Type B pancreatic cell (in vitro differentiated cells): Measurements from ENCODE around the gene C19orf25. TPM values are rescaled to one million over a fixed set of nuclear protein-coding genes. Genes with fewer than 3 reads are reported as not detected.
A peak's percentile ranks its signal among the peaks of the same experiment; 100 is the strongest.

Experiments used
- DNase-seq: peaks from one replicate; pipeline ENCODE4 v3.0.0; 2021; ENCODE audit warnings: mixed read lengths; ENCODE audit not compliant: unreplicated experiment; ENCODE audit errors: extremely low spot score
- H3K27ac Mint-ChIP-seq: 2 replicates; pipeline ENCODE4 v1.8.0; 2021; ENCODE audit warnings: mild to moderate bottlenecking, mixed read lengths
- H3K27me3 Mint-ChIP-seq: 2 replicates; pipeline ENCODE4 v1.8.0; 2021; ENCODE audit warnings: mixed read lengths
- H3K36me3 Mint-ChIP-seq: 2 replicates; pipeline ENCODE4 v1.8.0; 2021; ENCODE audit warnings: mixed read lengths
- H3K4me1 Mint-ChIP-seq: one replicate; pipeline ENCODE4 v1.8.0; 2021; ENCODE audit warnings: mixed read lengths; ENCODE audit not compliant: unreplicated experiment
- H3K4me3 Mint-ChIP-seq: 2 replicates; pipeline ENCODE4 v1.8.0; 2021; ENCODE audit warnings: mild to moderate bottlenecking, mixed read lengths
- H3K9me3 Mint-ChIP-seq: 2 replicates; pipeline ENCODE4 v1.8.0; 2021; ENCODE audit warnings: mixed read lengths
- total RNA-seq: library from RNA; stranded (reverse); gene quantifications from 2 replicates; pipeline ENCODE4 v1.2.1, GENCODE V29; 2021; ENCODE audit warnings: low replicate concordance
- TF ChIP-seq, protein P1 (sequence below): fragments of 200-600 bp; sonication (generic); conservative IDR thresholded peaks from 2 replicates; pipeline ENCODE4 v1.5.0; 2021; ENCODE audit warnings: antibody characterized with exemption, mild to moderate bottlenecking

The C19orf25 gene
- total RNA-seq, 1 donor from 2014 or later: 37.5 TPM

DNA sequence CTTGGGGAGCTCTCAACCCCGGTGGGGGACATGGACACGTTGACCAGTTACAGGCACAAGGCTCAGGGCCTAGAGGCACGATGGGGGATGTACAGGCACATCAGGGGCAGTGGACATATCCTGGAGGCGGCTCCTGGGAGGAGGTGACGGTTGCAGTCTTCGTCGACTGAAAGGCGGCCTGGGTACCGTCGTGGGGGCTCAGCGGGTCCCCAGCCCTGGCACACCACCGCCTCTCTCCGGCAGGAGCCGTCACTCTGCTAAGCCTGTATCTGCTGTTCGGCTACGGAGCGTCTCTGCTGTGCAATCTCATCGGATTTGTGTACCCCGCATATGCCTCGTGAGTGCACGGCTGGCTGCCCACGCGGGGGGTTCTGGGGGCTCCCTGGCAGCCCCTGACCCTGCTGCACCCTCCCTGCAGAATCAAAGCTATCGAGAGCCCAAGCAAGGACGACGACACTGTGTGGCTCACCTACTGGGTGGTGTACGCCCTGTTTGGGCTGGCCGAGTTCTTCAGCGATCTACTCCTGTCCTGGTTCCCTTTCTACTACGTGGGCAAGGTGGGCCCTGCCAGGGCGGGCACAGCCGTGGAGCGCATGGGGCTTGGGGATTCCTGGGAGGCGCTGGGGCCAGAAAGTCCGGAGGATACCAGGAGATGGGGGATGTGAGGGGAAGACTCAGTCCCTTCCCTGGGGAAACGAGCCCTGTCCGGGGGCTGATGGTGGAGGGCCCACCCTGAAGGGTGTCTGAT is 16.2 kb upstream of the C19orf25 start:
- no peaks in the 10 kb centered on the region for H3K36me3 Mint-ChIP-seq
- peaks cover 8% of the 10 kb centered on the region for H3K4me1 Mint-ChIP-seq
- peaks cover 17% of the 10 kb centered on the region for H3K27me3 Mint-ChIP-seq
- TF ChIP-seq, protein P1, sequence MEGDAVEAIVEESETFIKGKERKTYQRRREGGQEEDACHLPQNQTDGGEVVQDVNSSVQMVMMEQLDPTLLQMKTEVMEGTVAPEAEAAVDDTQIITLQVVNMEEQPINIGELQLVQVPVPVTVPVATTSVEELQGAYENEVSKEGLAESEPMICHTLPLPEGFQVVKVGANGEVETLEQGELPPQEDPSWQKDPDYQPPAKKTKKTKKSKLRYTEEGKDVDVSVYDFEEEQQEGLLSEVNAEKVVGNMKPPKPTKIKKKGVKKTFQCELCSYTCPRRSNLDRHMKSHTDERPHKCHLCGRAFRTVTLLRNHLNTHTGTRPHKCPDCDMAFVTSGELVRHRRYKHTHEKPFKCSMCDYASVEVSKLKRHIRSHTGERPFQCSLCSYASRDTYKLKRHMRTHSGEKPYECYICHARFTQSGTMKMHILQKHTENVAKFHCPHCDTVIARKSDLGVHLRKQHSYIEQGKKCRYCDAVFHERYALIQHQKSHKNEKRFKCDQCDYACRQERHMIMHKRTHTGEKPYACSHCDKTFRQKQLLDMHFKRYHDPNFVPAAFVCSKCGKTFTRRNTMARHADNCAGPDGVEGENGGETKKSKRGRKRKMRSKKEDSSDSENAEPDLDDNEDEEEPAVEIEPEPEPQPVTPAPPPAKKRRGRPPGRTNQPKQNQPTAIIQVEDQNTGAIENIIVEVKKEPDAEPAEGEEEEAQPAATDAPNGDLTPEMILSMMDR: no peak
- no peak for DNase-seq
- no peak overlapping the region for H3K4me3 Mint-ChIP-seq
- H3K9me3 Mint-ChIP-seq: no peaks in the 10 kb centered on the region
- H3K27ac Mint-ChIP-seq: no peak overlapping the region

DNA sequence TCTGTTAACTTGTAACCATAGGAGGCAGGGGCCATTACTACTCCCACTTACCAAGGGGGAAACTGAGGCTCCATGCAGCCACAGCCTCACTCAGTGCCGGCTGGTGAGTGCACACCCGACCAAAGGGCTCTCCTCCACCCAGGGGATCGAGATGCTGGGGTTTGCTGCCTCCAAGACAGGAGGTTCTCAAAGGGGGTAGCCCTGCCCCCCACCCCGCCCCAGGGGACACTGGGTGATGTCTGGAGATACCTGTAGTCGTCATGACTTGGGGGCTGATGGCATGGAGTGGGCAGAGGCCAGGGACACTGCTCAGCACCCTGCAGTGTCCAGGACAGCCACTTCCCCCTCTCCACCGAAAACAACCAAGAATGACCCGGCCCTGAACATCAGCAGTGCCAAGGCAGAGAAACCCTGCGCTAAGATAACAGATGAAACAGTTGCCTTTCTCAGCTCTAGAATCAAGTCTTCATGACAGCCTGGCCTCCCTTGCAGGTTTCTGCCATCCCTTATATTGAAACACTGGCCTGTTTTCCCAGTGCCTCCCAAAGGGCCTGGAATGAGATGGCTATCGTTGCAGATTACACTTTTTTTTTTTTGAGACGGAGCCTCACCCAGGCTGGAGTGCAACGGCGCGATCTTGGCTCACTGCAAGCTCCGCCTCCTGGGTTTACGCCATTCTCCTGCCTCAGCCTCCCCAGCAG is 15.2 kb upstream of the C19orf25 start:
- H3K27ac Mint-ChIP-seq: no peak overlapping the region
- peaks cover 17% of the 10 kb centered on the region for H3K27me3 Mint-ChIP-seq
- H3K4me1 Mint-ChIP-seq: peaks cover 8% of the 10 kb centered on the region
- H3K9me3 Mint-ChIP-seq: no peaks in the 10 kb centered on the region
- DNase-seq: no peak
- no peak overlapping the region for H3K4me3 Mint-ChIP-seq
- no peaks in the 10 kb centered on the region for H3K36me3 Mint-ChIP-seq
- TF ChIP-seq, protein P1: no peak

DNA sequence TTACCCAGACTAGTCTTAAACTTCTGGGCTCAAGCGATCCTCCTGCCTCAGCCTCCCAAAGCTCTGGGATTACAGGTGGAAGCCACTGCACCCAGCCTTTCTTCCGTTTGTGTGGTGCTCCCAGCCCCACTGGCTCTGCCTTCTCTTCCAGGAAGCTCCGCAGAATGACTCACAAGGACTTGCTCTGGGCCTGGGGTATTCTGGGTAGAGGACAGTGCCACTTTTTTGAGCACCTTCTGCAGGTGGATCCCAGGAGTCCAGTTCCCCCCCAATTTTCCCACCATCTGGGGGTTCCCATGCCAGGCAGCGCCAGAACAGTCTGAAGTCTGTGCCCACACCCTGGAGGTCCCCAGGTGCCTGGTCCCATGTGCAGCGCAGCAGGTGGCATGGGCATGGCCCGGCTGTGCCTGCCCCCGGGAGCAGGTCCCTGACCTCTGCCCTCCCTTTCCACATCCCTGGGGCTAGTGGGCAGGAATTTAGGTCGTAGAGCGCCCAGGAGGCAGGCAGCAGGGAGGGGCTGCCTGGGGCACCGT is 13.5 kb upstream of the C19orf25 start:
- peaks cover 8% of the 10 kb centered on the region for H3K4me1 Mint-ChIP-seq
- H3K4me3 Mint-ChIP-seq: peak overlapping the region; percentile 85
- H3K9me3 Mint-ChIP-seq: no peaks in the 10 kb centered on the region
- no peak for DNase-seq
- TF ChIP-seq, protein P1: no peak
- H3K36me3 Mint-ChIP-seq: no peaks in the 10 kb centered on the region
- H3K27me3 Mint-ChIP-seq: peaks cover 17% of the 10 kb centered on the region
- H3K27ac Mint-ChIP-seq: no peak overlapping the region

DNA sequence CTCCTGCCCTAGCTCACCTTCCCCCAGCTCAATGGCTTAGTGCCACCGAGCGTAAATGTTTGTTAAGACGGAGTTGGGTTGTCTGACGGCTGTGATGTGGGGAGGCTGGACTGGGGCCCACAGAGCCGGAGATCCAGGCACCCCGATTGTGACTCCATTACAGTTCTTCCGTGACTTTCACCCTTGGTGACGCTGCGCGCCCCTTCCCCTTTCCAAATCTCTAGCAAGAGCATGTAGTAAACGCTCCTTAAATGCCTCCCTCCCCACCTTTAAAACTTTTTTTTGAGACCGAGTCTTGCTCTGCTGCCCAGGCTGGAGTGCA is 12.8 kb upstream of the C19orf25 start:
- peaks cover 8% of the 10 kb centered on the region for H3K4me1 Mint-ChIP-seq
- DNase-seq: no peak
- H3K9me3 Mint-ChIP-seq: no peaks in the 10 kb centered on the region
- TF ChIP-seq, protein P1: no peak
- H3K27me3 Mint-ChIP-seq: peaks cover 17% of the 10 kb centered on the region
- peak overlapping the region; percentile 70 for H3K27ac Mint-ChIP-seq
- peak overlapping the region; percentile 85 for H3K4me3 Mint-ChIP-seq
- no peaks in the 10 kb centered on the region for H3K36me3 Mint-ChIP-seq

DNA sequence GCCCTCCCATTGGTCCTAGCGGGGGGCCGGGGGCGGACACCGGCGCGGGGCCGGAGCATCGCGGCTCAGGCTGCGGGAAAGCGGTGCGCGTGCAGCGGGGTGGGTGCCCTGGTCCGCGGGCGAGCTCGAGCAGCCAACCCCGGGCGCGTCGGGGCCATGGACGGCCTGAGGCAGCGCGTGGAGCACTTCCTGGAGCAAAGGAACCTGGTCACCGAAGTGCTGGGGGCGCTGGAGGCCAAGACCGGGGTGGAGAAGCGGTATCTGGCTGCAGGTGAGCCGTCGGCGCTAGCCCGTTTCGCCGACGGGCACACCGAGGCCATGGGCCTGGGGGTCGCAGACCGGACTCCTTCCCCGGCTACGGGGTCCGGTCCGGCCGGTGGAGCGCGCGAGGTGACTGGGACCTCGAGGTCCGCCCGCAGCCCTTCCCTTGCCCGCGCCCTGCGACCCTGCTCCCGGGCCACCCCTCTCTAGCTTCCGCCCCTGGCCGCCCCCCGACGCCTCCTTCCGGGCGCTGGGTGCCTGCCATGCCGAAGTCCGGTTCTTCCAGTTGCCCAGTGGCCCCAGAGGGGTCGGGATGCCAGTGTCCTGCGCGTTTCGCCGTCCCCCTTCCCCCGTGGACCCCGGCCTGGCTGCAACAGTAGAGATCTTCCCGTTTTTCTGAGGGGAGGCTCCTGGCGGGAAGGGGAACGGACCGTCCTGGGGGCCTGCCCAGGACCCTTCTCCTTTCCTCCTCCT is 12.3 kb upstream of the C19orf25 start, which contains the start of gene REEP6:
Gene REEP6, plus strand, starts transcription at position 68 of the 735 bp plus-strand sequence. Its CDS starts 89 bp downstream, at position 157.
- TF ChIP-seq, protein P1: no peak

More for the DNA sequence above, 12.3 kb upstream of the C19orf25 start, which contains the start of gene REEP6:
- peak within 1 kb of the TSS; percentile 97 for H3K27ac Mint-ChIP-seq
- H3K36me3 Mint-ChIP-seq: no peaks in the 10 kb centered on the region
- H3K4me3 Mint-ChIP-seq: peak within 1 kb of the TSS; percentile 96
- no peaks in the 10 kb centered on the region for H3K9me3 Mint-ChIP-seq
- peaks cover 4% of the 10 kb centered on the region for H3K4me1 Mint-ChIP-seq
- H3K27me3 Mint-ChIP-seq: peaks cover 17% of the 10 kb centered on the region
- peak; percentile 72 for DNase-seq
